ENCODE measurements around the gene CRYBA4. TPM values are rescaled to one million over a fixed set of nuclear protein-coding genes. Genes with fewer than 3 reads are reported as not detected.

Gene CRYBA4
- total and polyA plus RNA-seq, 4 donors, result not detected

DNA sequence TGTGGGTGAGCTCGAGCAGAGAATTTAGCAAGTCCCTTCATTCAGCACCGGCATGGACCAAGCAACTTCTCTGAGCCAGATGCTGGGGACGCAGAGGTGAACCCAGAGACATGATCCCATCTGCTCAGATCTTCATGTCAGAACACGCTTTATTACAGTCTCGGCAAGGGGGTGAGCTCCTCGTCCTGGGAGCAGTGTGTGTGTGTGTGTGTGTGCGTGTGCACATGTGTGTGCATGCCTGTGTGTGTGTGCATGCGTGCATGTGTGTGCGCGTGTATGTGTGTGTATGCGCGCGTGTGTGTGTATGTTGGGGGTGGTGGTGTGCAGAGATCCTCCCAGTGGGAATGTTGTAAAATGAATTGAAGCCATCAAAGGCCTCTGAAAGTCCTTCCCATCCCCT, 45.4 kb downstream of the CRYBA4 start:
- H3K4me1 ChIP-seq (ENCODE audit: control insufficient read depth in 4 of 4, insufficient read depth in 4 of 4, low read length in 3 of 4), result peaks cover 0 to 1% (median under 1%) of the 10 kb centered on the region in 4 donors
- WGBS, result 84% methylated on average over 13 of the region's 13 CpGs

More for the DNA sequence above, 45.4 kb downstream of the CRYBA4 start:
- no peak overlapping the region for H3K9ac ChIP-seq (ENCODE audit: low read depth in 1 of 2, low read length in 2 of 2)
- H3K4me3 ChIP-seq (ENCODE audit: low read depth in 1 of 3, low read length in 3 of 3), result no peak overlapping the region
- DNase-seq (ENCODE audit: low spot score), result no peak
- H3K36me3 ChIP-seq (ENCODE audit: control insufficient read depth in 4 of 4, insufficient read depth in 3 of 4, low read depth in 1 of 4, low read length in 3 of 4), result no peaks in the 10 kb centered on the region
- H3K27me3 ChIP-seq (ENCODE audit: control insufficient read depth in 4 of 4, insufficient read depth in 4 of 4, low read length in 3 of 4), result peaks cover 0 to under 1% (median 0%) of the 10 kb centered on the region in 4 donors
- H3K9me3 ChIP-seq (ENCODE audit: control insufficient read depth in 4 of 4, low read length in 3 of 4), result no peaks in the 10 kb centered on the region
- H3K27ac ChIP-seq (ENCODE audit: low read depth in 1 of 2, low read length in 2 of 2), result no peak overlapping the region
- TF ChIP-seq RXRA (IDR thresholded peaks at IDR 0.05), result no peak
- no peak for TF ChIP-seq EGR1 (IDR thresholded peaks at IDR 0.05; ENCODE audit: low read depth in 2 of 2)
- TF ChIP-seq, protein P1, sequence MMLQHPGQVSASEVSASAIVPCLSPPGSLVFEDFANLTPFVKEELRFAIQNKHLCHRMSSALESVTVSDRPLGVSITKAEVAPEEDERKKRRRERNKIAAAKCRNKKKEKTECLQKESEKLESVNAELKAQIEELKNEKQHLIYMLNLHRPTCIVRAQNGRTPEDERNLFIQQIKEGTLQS (IDR thresholded peaks at IDR 0.05), result no peak
- no peak for TF ChIP-seq JUND (IDR thresholded peaks at IDR 0.05)
- no peak for TF ChIP-seq FOXA1 (IDR thresholded peaks at IDR 0.05)
- TF ChIP-seq ZBTB33 (IDR thresholded peaks at IDR 0.05), result no peak
- no peak for TF ChIP-seq RAD21 (IDR thresholded peaks at IDR 0.05)
- no peak for TF ChIP-seq GABPA (IDR thresholded peaks at IDR 0.05 in 1 of 2, conservative IDR thresholded peaks at IDR 0.05 in 1 of 2)
- TF ChIP-seq FOXA2 (IDR thresholded peaks at IDR 0.05), result no peak
- TF ChIP-seq HNF4A (conservative IDR thresholded peaks at IDR 0.05), result no peak
- no peak for TF ChIP-seq CTCF (IDR thresholded peaks at IDR 0.05; ENCODE audit: low read depth, low read length, missing input control)
- TF ChIP-seq, protein P2, sequence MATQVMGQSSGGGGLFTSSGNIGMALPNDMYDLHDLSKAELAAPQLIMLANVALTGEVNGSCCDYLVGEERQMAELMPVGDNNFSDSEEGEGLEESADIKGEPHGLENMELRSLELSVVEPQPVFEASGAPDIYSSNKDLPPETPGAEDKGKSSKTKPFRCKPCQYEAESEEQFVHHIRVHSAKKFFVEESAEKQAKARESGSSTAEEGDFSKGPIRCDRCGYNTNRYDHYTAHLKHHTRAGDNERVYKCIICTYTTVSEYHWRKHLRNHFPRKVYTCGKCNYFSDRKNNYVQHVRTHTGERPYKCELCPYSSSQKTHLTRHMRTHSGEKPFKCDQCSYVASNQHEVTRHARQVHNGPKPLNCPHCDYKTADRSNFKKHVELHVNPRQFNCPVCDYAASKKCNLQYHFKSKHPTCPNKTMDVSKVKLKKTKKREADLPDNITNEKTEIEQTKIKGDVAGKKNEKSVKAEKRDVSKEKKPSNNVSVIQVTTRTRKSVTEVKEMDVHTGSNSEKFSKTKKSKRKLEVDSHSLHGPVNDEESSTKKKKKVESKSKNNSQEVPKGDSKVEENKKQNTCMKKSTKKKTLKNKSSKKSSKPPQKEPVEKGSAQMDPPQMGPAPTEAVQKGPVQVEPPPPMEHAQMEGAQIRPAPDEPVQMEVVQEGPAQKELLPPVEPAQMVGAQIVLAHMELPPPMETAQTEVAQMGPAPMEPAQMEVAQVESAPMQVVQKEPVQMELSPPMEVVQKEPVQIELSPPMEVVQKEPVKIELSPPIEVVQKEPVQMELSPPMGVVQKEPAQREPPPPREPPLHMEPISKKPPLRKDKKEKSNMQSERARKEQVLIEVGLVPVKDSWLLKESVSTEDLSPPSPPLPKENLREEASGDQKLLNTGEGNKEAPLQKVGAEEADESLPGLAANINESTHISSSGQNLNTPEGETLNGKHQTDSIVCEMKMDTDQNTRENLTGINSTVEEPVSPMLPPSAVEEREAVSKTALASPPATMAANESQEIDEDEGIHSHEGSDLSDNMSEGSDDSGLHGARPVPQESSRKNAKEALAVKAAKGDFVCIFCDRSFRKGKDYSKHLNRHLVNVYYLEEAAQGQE (IDR thresholded peaks at IDR 0.05), result no peak
- TF ChIP-seq HNF4G (IDR thresholded peaks at IDR 0.05), result no peak
- no peak for TF ChIP-seq YY1 (IDR thresholded peaks at IDR 0.05)
- no peak for TF ChIP-seq TAF1 (conservative IDR thresholded peaks at IDR 0.05)
- no peak for TF ChIP-seq SP1 (IDR thresholded peaks at IDR 0.05)
- TF ChIP-seq, protein P3, sequence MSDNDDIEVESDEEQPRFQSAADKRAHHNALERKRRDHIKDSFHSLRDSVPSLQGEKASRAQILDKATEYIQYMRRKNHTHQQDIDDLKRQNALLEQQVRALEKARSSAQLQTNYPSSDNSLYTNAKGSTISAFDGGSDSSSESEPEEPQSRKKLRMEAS (IDR thresholded peaks at IDR 0.05), result no peak
- TF ChIP-seq NR2F2 (IDR thresholded peaks at IDR 0.05), result no peak

All from liver (tissue), 9 donors.